Left colon (tissue), 2 donors: ENCODE measurements around the gene BTNL8. TPM values are rescaled to one million over a fixed set of nuclear protein-coding genes. Genes with fewer than 3 reads are reported as not detected.

Experiments
- ATAC-seq: fragments of 200-7000 bp; cut with Tn5 transposase; one replicate; pipeline ENCODE4 v1.9.1; 2020; ENCODE audit warnings: mild to moderate bottlenecking, moderate library complexity
- DNase-seq, 2 donors: peaks; one replicate each; pipeline ENCODE4 v3.0.0-alpha.2; 2020
- intact Hi-C, 2 donors: fragments of 100-400 bp; cut with DNase I in 1 of 2; cut with micrococcal nuclease in 1 of 2; formaldehyde crosslinking; loops; one replicate each; pipeline versions ENCODE4 v1.11.2 to v1.14.0; 2022; cut with DNase I, micrococcal nuclease
- total RNA-seq, 2 donors: library from RNA; stranded (reverse); fragmentation: NEBNext Ultra II Directional; extraction: Animal tissue kit (Norgen Biotek cat#: 25700); gene quantifications; one replicate each; pipeline ENCODE4 v1.2.1, GENCODE V29; 2021
- donor health status: DM: no; HTN: no; CAD: no.
- donor health status: DM: yes; HTN: yes; CAD: no.

BTNL8 gene
- total RNA-seq, 2 donors from 2014 or later = 33.0 to 134 TPM

DNA sequence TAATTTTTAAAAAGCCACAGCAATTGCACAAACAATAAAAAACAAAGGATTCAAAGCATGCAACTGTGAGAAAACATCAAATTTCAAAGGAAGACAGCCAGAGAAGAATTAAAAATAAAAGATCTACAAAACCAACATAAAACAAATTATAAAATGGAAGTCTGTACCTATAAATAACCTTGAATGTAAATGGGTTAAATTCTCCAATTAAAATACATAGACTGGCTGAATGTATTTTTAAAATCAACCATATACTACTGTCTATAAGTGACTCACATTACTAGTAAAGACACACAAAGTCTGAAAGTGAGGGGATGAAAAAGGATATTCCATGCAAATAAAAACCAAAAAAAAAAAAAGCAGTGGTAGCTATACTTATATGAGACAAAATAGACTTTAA is 33.7 kb downstream of the BTNL8 start:
- DNase-seq (no peak), ATAC-seq (no peak)
- intact Hi-C loops = no loop called here

DNA sequence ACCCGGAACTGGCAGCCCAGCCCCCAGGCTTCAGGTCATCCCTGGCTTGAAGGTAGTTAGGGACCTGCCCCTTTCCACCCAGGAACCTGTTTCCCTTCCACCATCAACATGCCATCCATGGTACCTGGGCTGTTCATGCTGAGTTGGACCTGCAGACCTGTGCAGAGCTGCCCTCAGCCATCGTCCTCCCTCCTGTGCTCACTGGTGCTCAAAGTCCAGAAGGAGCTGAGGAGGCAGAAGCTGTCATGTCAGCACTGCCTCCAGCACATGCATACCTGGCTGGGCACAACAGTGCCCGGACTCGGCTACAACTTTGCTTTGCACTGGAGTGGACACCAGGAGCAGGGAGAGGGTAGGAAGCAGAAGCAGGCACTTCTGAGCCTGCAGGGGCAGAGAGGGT is 36.2 kb downstream of the BTNL8 start:
- intact Hi-C loops = no loop called here
- DNase-seq (no peak), ATAC-seq (peak; percentile 48)

DNA sequence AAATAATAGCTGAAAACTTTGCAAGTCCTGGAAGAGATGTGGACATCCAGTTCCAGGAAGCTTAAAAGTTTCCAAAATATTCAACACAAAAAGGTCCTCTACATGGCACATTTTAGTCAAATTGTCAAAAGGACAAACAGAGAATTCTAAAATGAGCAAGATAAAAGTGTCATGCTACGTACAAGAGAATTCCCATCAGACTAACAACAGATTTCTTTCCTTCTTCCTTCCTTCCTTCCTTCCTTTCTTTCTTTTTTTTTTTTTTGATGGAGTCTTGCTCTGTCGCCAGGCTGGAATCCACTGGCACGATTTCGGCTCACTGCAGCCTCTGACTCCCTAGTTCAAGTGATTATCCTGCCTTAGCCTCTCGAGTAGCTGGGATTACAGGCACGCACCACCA is 39.3 kb downstream of the BTNL8 start:
- DNase-seq = no peak
- ATAC-seq = no peak
- intact Hi-C loops = no loop called here

- intact Hi-C loops = no loop called here
- DNase-seq = no peak
- ATAC-seq = no peak
Observed at GRCh38 chr5:180950291-180950949, 51.5 kb downstream of the BTNL8 start.

- DNase-seq (no peak), ATAC-seq (no peak)
- intact Hi-C loops = no loop called here
Observed at GRCh38 chr5:180959661-180960060, 60.7 kb downstream of the BTNL8 start.

GRCh38 chr5:180960209-180960608 is 61.2 kb downstream of the BTNL8 start:
- ATAC-seq (no peak), DNase-seq (no peak)
- intact Hi-C loops = no loop called here

DNA sequence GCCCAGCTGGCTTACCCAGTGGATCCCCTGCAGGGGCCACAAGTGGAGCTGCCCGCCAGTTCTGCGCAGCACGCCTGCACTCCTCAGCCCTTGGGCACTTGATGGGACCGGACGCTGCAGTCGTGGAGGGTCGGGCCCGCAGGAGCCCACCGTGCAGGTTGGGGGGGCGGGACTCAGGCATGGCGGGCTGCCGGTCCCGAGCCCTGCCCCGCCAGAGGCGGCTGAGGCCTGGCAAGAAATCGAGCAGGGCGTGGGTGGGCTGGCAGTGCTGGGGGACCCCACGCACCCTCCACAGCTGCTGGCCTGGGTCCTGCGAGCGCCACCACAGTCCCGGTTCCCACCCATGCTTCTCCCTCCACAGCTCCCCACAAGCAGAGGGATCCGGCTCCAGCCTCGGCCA is 70.4 kb downstream of the BTNL8 start:
- intact Hi-C loops = no loop called here
- no peak for DNase-seq
- ATAC-seq = no peak

DNA sequence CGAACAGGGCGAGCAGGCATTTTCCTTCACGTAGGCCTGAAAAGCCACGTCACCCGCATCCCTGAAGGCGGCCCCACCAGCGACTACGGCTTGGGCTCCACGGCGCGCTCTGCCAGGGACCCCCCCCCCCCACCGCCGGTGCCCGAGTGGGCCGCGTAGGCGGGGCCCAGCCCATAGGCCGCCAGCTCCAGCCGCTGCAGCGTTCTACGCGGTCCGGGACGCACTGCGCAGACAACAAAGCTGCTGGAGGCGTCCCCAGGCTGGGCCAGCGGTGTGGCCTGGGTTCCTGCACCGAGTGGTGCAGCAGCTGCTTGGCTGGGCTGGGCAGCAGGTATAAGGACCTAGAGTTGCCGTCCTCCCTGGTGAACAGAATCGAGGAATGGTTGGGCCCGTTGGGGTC is 71.4 kb downstream of the BTNL8 start:
- DNase-seq (no peak), ATAC-seq (no peak)
- intact Hi-C loops = no loop called here

DNA sequence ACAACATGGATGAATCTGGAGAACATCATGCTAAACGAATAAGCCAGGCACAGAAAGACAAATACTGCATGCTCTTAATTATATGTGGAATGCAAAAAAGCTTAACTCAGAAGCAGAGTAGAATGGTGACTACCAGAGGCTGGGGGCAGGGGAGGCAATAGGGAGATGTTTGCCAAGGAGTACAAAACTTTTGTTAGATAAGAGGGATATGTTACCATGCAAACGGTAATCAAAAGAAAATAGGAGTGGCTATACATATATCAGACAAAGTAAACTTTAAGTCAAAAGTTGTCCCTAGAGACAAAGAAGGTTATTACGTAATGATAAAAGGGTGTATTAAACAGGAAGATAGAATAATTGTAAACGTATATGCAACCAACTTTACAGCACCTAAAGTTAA is 71.9 kb downstream of the BTNL8 start:
- peak; percentile 83 for ATAC-seq
- DNase-seq = no peak
- intact Hi-C loops = no loop called here

GRCh38 chr5:180974612-180975315 is 75.8 kb downstream of the BTNL8 start:
- no peak for ATAC-seq
- DNase-seq = no peak

DNA sequence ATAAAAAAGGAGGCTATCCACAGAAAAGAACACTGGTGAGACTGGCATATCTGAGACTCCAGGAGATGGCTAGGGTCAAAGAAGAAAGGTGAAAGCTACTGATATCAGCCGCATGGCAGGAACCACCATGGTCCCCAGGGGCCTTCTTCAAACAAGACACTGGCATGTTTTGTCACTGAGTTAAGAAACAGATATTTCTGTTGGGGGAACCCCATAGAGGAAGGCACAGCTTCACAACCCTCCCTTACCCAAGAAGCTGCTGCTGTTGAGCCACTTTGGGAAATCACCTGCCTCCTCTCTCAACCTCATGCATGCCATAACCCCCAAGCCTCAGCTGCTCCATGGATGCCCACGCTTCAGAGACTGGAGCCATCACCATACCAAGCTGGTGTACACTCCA is 76.4 kb downstream of the BTNL8 start:
- DNase-seq = no peak
- intact Hi-C loops = no loop called here
- ATAC-seq = no peak

More at GRCh38 chr5:180974612-180975315, 75.8 kb downstream of the BTNL8 start:
- intact Hi-C loops = no loop called here

DNA sequence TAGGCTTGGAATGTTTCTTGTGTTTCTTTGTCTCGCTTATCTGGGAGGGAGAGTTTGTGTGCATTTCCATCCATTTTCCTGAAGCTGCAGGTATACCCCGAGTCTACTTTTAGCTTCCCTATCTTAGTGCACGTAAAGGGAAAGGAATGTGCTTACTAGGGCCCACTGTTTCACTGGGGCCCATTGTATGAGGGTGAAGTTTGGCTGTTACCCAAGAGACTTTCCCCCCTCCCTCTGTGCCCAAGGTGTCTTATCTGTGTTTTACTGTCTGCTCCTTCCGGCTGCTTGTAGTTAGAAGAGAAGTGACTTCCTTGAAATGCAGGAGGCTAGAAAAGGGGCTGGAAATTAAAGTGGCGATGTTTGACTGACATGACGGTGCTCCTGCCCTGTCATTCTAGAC is 77.6 kb downstream of the BTNL8 start:
- peak; percentile 76 for ATAC-seq
- DNase-seq = no peak
- intact Hi-C loops = no loop called here

GRCh38 chr5:180977852-180978251 is 78.9 kb downstream of the BTNL8 start:
- ATAC-seq (peak; percentile 26), DNase-seq (no peak)
- intact Hi-C loops = no loop called here

DNA sequence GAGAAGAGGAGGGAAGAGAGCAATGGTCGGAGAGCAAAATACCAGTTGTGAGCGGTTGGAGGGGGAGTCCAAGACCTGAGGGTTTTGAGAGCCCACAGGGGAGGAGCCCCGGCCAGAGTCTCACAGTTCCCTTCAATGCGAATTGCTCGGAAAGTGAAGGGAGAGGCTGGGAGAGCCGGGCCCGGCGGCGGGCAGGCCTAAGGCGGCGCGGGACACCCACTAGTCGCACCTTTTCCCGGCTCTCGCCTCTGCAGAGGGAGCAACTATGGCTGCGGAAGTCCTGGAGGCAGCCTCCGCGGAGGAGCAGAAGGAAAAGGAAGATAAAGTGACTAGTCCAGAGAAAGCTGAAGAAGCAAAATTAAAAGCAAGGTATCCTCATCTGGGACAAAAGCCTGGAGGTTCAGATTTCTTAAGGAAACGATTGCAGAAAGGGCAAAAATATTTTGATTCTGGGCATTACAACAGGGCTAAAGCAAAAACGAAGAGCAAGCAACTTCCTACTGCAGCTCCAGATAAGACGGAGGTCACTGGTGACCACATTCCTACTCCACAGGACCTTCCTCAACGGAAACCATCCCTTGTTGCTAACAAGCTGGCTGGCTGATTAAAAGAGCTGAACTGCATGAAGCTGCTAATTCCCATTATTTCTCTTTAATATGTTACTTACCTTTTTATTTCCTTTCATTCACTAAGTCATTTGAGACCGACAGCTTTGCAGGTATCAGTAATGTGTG is 83.2 kb downstream of the BTNL8 start:
- ATAC-seq (no peak), DNase-seq (no peak)
- intact Hi-C loops = no loop called here

- intact Hi-C loops = no loop called here
- DNase-seq (no peak), ATAC-seq (peak; percentile 76)
Observed at GRCh38 chr5:180988016-180988415, 89.1 kb downstream of the BTNL8 start.

DNA sequence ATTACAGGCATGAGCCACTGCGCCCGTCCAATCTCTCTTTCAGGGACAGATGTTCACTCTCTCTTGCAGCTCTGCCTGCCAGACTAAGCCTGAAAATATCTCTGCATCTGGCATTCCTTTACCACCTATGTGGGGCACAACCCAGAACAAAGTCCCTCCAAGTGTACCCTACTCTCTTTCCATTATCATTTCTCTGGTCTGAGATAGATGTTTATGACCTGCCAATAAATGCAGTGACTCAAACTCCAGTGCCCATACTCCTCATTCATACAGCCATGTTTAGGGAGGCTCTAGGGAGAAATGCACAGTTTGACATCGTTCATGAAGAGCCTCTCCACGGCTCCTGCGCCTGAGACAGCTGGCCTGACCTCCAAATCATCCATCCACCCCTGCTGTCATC is 89.6 kb downstream of the BTNL8 start, which contains the start of gene BTNL3:
BTNL3 (plus strand) TSS at position 255 of the 400 bp plus-strand sequence. CDS start 183 bp downstream, outside the sequence.
- intact Hi-C loops = no loop called here
- ATAC-seq = peak; percentile 85
- peak in 1 of 2 donors; percentile 40 for DNase-seq

DNA sequence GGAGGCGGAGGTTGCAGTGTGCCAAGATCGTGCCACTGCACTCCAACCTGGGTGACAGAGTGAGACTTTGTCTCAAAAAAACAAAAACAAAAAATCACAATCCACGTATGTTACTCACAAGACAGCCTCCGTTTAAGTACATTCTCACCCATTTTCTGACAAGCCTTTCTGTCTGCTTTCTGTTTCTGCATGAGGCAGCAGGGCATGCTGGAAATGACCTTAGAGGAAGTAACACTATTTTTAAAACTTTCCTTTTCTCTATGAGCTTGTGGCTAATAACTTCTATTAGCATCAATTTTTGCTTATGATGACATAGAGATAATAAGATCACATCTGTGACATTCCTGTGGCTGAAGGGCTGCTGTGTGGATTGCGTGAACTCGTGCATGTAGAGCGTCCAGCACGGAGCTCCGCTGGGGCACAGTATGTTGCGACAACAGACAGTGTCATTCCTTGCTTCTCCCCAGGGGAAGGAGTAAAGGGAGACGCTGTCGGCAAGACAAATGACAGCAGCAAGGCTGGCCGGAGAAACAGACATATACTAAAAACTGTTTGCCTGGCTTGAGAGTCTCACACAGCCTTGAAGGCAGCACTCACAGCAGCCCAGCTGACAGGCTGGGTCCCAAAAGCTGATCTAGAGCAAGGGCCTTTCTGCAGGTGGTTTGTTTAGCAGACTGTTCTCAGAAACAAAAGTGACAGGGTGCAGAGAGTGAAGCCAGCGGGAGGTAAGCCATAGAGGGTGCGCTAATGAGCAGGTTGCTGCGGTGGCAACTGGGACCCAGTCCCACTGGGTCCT is 91.3 kb downstream of the BTNL8 start:
- intact Hi-C loops = no loop called here
- DNase-seq (no peak), ATAC-seq (no peak)

- DNase-seq = peak in 1 of 2 donors; percentile 54
- ATAC-seq = peak; percentile 34
- intact Hi-C loops = no loop called here
Observed at GRCh38 chr5:180990882-180991242, 91.9 kb downstream of the BTNL8 start.
